HCT116 (cell line): ENCODE measurements around the gene C12orf43. TPM values are rescaled to one million over a fixed set of nuclear protein-coding genes. Genes with fewer than 3 reads are reported as not detected.

Experiments used
- ATAC-seq: fragments of 200-7000 bp; cut with Tn5 transposase; 2 replicates; pipeline ENCODE4 v1.9.1; 2020; ENCODE audit warnings: mild to moderate bottlenecking, moderate library complexity
- BruUV-seq: library from RNA; stranded (reverse); fragments of 400-500 nt; replicated peaks from 2 replicates; lab custom pipeline; 2021; lab: Mats Ljungman, UMichigan
- CTCF ChIA-PET: fragments of 300-600 bp; sonication (Branson Sonifier 250); formaldehyde crosslinking; loops from one replicate; lab custom pipeline; 2021; ENCODE audit warnings: antibody characterized with exemption; lab: Charles Lee
- POLR2A ChIA-PET: fragments of 300-600, 350-600 bp; sonication (Branson Sonifier 250); formaldehyde crosslinking; loops from one replicate; lab custom pipeline; 2021; ENCODE audit warnings: antibody characterized with exemption; lab: Charles Lee
- RAD21 ChIA-PET, 2 experiments: fragments of 300-600 bp; sonication (Branson Sonifier 250); formaldehyde crosslinking; loops; one replicate each; lab custom pipeline; 2023; ENCODE audit warnings: low total read pairs in 2 of 2; ENCODE audit not compliant: uncharacterized antibody in 2 of 2, unreplicated experiment in 2 of 2, low non-redundant PET in 1 of 2; lab: Charles Lee
- DNase-seq: peaks from one replicate; pipeline ENCODE4 v3.0.0-alpha.2; 2010; ENCODE audit warnings: low read depth, low spot score
- H2AFZ ChIP-seq: fragments of 200-600 bp; shearing (Covaris generic), sonication (generic); 2 replicates; pipeline ENCODE4 v1.6.1; 2017; ENCODE audit warnings: low read depth, mixed run types, mixed read lengths, antibody characterized with exemption, low read length; ENCODE audit not compliant: poor library complexity, severe bottlenecking
- H3K27ac ChIP-seq: 2 replicates; pipeline ENCODE4 v1.5.1; 2012; ENCODE audit warnings: low read depth, low read length
- H3K27me3 ChIP-seq: fragments of 200-600 bp; sonication (generic); 2 replicates; pipeline ENCODE4 v1.6.1; 2016; ENCODE audit warnings: mixed run types, low read length, mixed read lengths; ENCODE audit not compliant: insufficient read depth
- H3K36me3 ChIP-seq, 2 experiments: fragments of 200-500 bp in 1 of 2; fragments of 200-600 bp in 1 of 2; sonication (Bioruptor generic) in 1 of 2; sonication (generic) in 1 of 2; 2 replicates each; pipeline versions ENCODE4 v1.5.1 to v1.6.1; 2014 to 2016; ENCODE audit warnings: low read length in 2 of 2, inconsistent platforms in 1 of 2, mixed read lengths in 1 of 2, mixed run types in 1 of 2; ENCODE audit not compliant: insufficient read depth in 2 of 2, control insufficient read depth in 1 of 2
- H3K4me1 ChIP-seq, 2 experiments: fragments of 200-600 bp in 1 of 2; sonication (generic) in 1 of 2; 2 replicates each; pipeline versions ENCODE4 v1.5.1 to v1.6.1; 2012 to 2017; ENCODE audit warnings: low read length in 2 of 2, inconsistent platforms in 1 of 2, mild to moderate bottlenecking in 1 of 2, mixed read lengths in 1 of 2, mixed run types in 1 of 2, moderate library complexity in 1 of 2; ENCODE audit not compliant: insufficient read depth in 2 of 2, control insufficient read depth in 1 of 2
- H3K4me2 ChIP-seq: fragments of 200-600 bp; sonication (generic); 2 replicates; pipeline ENCODE4 v1.6.1; 2017; ENCODE audit warnings: mixed run types, low read length, mixed read lengths
- H3K4me3 ChIP-seq, 2 experiments: fragments of 200-600 bp in 1 of 2; sonication (generic) in 1 of 2; replicated peaks in 1 of 2; 2 replicates each; pipeline ENCODE4 v1.5.1; 2011 to 2016; ENCODE audit warnings: low read length in 2 of 2, control low read depth in 1 of 2, low read depth in 1 of 2, mild to moderate bottlenecking in 1 of 2, mixed read lengths in 1 of 2, mixed run types in 1 of 2
- H3K79me2 ChIP-seq: fragments of 200-600 bp; sonication (generic); 2 replicates; pipeline ENCODE4 v1.6.1; 2017; ENCODE audit warnings: mild to moderate bottlenecking, mixed run types, low read length, moderate library complexity, mixed read lengths; ENCODE audit not compliant: insufficient read depth
- H3K9ac ChIP-seq: fragments of 200-600 bp; sonication (generic); 2 replicates; pipeline ENCODE4 v1.6.1; 2016; ENCODE audit warnings: low read length, mixed read lengths
- H3K9me2 ChIP-seq: fragments of 200-600 bp; sonication (generic), shearing (Covaris generic); 2 replicates; pipeline ENCODE4 v1.6.1; 2017; ENCODE audit warnings: mixed run types, mild to moderate bottlenecking, moderate library complexity; ENCODE audit not compliant: insufficient read depth
- H3K9me3 ChIP-seq, 2 experiments: fragments of 200-500 bp in 1 of 2; fragments of 200-600 bp in 1 of 2; sonication (Bioruptor generic) in 1 of 2; sonication (generic) in 1 of 2; 2 replicates each; pipeline ENCODE4 v1.6.1; 2014 to 2017; ENCODE audit warnings: low read length in 2 of 2, mixed read lengths in 2 of 2, inconsistent platforms in 1 of 2, low read depth in 1 of 2, mild to moderate bottlenecking in 1 of 2, mixed run types in 1 of 2, moderate library complexity in 1 of 2; ENCODE audit not compliant: control insufficient read depth in 1 of 2, insufficient read depth in 1 of 2
- H4K20me1 ChIP-seq: fragments of 200-600 bp; sonication (generic), shearing (Covaris generic); 2 replicates; pipeline ENCODE4 v1.6.1; 2017; ENCODE audit warnings: mixed run types, mild to moderate bottlenecking, moderate library complexity; ENCODE audit not compliant: insufficient read depth
- CBX3 ChIP-seq: IDR thresholded peaks from 2 replicates; pipeline ENCODE4 v1.6.1; 2012; ENCODE audit warnings: low read depth
- CEBPB ChIP-seq: IDR thresholded peaks from 2 replicates; pipeline ENCODE4 v1.6.1; 2012; ENCODE audit warnings: low read depth
- EZH2 ChIP-seq: fragments of 200-600 bp; sonication (generic); IDR thresholded peaks from 2 replicates; pipeline ENCODE4 v1.6.1; 2017; ENCODE audit warnings: antibody characterized with exemption, mixed run types
- EZH2phosphoT487 ChIP-seq: fragments of 200-600 bp; IDR thresholded peaks from 2 replicates; pipeline ENCODE4 v1.6.1; 2018; ENCODE audit warnings: antibody characterized with exemption, borderline replicate concordance
- JUND ChIP-seq: IDR thresholded peaks from 2 replicates; pipeline ENCODE4 v1.6.1; 2012
- POLR2A ChIP-seq: IDR thresholded peaks from 2 replicates; pipeline ENCODE4 v1.7.0; 2011; ENCODE audit warnings: borderline replicate concordance; ENCODE audit not compliant: insufficient read depth, insufficient read length; ENCODE audit errors: extremely low read depth
- POLR2AphosphoS5 ChIP-seq: IDR thresholded peaks from 2 replicates; pipeline ENCODE4 v1.6.1; 2011; ENCODE audit warnings: mild to moderate bottlenecking, low read depth, low read length, moderate library complexity
- RAD21 ChIP-seq: IDR thresholded peaks from 2 replicates; pipeline ENCODE4 v1.6.1; 2012; ENCODE audit warnings: low read depth, mild to moderate bottlenecking
- SIN3A ChIP-seq: IDR thresholded peaks from 2 replicates; pipeline ENCODE4 v1.6.1; 2012; ENCODE audit warnings: low read depth
- SRF ChIP-seq: IDR thresholded peaks from 2 replicates; pipeline ENCODE4 v1.6.1; 2012; ENCODE audit warnings: low read depth
- ZFX ChIP-seq: fragments of 450-650 bp; IDR thresholded peaks from 2 replicates; pipeline ENCODE4 v1.6.1; 2017
- ZNF274 ChIP-seq: fragments of 200-500 bp; sonication (Bioruptor generic); IDR thresholded peaks from 2 replicates; pipeline ENCODE4 v1.6.1; 2014; ENCODE audit warnings: mild to moderate bottlenecking, low read depth, low read length, inconsistent platforms
- intact Hi-C: fragments of 100-400 bp; cut with micrococcal nuclease; formaldehyde crosslinking; loops from 2 replicates; pipeline ENCODE4 v1.10.0; 2022
- total RNA-seq: library from RNA; stranded (reverse); gene quantifications from one replicate; pipeline ENCODE4 v1.2.1, GENCODE V29; 2021; ENCODE audit not compliant: unreplicated experiment
- TF ChIP-seq, protein P1 (sequence below): IDR thresholded peaks from 2 replicates; pipeline ENCODE4 v1.6.1; 2012; ENCODE audit warnings: low read depth
- TF ChIP-seq, protein P2 (sequence below): IDR thresholded peaks from 2 replicates; pipeline ENCODE4 v1.6.1; 2012
- TF ChIP-seq, protein P3 (sequence below): IDR thresholded peaks from 2 replicates; pipeline ENCODE4 v1.6.1; 2012

C12orf43 gene
- total RNA-seq, 1 experiment from 2014 or later, result 16.2 TPM

DNA sequence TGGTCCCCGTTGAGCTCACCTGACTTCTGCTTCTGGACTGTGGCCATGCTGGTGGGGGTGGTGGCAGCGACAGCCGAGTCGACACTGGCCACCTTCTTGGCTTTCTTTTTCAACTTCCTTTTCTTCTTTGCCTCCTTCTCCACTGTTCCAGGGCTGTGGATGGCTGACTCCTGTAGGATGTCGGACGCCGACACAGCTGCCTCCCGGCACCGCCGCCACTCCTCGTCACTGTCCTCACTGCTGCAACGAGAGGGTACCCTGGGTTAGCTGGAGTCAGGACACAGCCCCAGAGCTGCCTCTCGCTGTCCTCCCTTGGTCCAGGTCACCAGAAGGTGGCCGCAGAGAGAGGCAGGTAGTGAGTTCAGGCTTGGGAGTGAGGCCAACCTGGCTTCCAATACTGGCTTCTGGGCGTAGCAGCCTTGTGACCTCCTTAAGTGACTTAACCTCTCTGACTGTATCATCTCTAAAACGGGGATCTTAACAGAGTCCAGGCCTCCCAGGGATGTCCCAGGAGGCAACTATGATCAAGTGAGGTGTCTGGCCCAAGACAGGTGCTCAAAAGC, 12.0 kb downstream of the C12orf43 start:
- no peak for DNase-seq

More for the DNA sequence above, 12.0 kb downstream of the C12orf43 start:
- H3K27me3 ChIP-seq, result no peaks in the 10 kb centered on the region
- H3K9ac ChIP-seq, result no peak overlapping the region
- TF ChIP-seq, protein P1, sequence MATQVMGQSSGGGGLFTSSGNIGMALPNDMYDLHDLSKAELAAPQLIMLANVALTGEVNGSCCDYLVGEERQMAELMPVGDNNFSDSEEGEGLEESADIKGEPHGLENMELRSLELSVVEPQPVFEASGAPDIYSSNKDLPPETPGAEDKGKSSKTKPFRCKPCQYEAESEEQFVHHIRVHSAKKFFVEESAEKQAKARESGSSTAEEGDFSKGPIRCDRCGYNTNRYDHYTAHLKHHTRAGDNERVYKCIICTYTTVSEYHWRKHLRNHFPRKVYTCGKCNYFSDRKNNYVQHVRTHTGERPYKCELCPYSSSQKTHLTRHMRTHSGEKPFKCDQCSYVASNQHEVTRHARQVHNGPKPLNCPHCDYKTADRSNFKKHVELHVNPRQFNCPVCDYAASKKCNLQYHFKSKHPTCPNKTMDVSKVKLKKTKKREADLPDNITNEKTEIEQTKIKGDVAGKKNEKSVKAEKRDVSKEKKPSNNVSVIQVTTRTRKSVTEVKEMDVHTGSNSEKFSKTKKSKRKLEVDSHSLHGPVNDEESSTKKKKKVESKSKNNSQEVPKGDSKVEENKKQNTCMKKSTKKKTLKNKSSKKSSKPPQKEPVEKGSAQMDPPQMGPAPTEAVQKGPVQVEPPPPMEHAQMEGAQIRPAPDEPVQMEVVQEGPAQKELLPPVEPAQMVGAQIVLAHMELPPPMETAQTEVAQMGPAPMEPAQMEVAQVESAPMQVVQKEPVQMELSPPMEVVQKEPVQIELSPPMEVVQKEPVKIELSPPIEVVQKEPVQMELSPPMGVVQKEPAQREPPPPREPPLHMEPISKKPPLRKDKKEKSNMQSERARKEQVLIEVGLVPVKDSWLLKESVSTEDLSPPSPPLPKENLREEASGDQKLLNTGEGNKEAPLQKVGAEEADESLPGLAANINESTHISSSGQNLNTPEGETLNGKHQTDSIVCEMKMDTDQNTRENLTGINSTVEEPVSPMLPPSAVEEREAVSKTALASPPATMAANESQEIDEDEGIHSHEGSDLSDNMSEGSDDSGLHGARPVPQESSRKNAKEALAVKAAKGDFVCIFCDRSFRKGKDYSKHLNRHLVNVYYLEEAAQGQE, result no peak
- TF ChIP-seq EZH2phosphoT487 (no peak), SRF (no peak), POLR2AphosphoS5 (no peak), ZNF274 (no peak), ZFX (no peak), JUND (no peak), CEBPB (no peak), CBX3 (no peak), SIN3A (no peak), RAD21 (no peak), POLR2A (no peak), EZH2 (no peak)
- TF ChIP-seq, protein P2, sequence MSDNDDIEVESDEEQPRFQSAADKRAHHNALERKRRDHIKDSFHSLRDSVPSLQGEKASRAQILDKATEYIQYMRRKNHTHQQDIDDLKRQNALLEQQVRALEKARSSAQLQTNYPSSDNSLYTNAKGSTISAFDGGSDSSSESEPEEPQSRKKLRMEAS, result no peak
- TF ChIP-seq, protein P3, sequence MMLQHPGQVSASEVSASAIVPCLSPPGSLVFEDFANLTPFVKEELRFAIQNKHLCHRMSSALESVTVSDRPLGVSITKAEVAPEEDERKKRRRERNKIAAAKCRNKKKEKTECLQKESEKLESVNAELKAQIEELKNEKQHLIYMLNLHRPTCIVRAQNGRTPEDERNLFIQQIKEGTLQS, result no peak
- no peaks in the 10 kb centered on the region for H3K79me2 ChIP-seq
- no TSS peak for BruUV-seq
- H3K27ac ChIP-seq, result no peak overlapping the region
- intact Hi-C loops, result loop anchor here (2.0 to 10.0 kb wide), 2 partner anchors 106 to 360 kb away; partner anchors contain the start of gene CABP1
- H3K4me2 ChIP-seq, result no peak overlapping the region
- H4K20me1 ChIP-seq, result no peaks in the 10 kb centered on the region
- ChIA-PET CTCF (interaction anchor here (0.9 to 1.5 kb wide), 3 partner anchors 8 to 421 kb away, joined by 3 to 5 read pairs (median 4); no protein-coding TSS in a partner anchor), RAD21 (no interaction called here), POLR2A (no interaction called here)
- H3K9me2 ChIP-seq, result no peaks in the 10 kb centered on the region
- H3K36me3 ChIP-seq, result peaks cover 21 to 23% of the 10 kb centered on the region in 2 experiments; a peak in 3 of 4 replicates
- H3K9me3 ChIP-seq, result no peaks in the 10 kb centered on the region
- no peak for ATAC-seq
- H3K4me3 ChIP-seq, result no peak overlapping the region
- H3K4me1 ChIP-seq, result no peaks in the 10 kb centered on the region
- H2AFZ ChIP-seq, result no peak overlapping the region
